DMS53 treated with DMSO at 0.1 percent for 48 hours (cell line): Measurements from ENCODE around the gene MARK3.
"Not testable (repeated sequence)": the region's sequence is repeated elsewhere in the genome, so short reads cannot be mapped to it uniquely, and the experiment has no call there.

Experiments
- DNase-seq: peaks from one replicate; lab custom pipeline; 2025; ENCODE audit not compliant: unreplicated experiment; lab: John Stamatoyannopoulos, UW

Gene MARK3

DNA sequence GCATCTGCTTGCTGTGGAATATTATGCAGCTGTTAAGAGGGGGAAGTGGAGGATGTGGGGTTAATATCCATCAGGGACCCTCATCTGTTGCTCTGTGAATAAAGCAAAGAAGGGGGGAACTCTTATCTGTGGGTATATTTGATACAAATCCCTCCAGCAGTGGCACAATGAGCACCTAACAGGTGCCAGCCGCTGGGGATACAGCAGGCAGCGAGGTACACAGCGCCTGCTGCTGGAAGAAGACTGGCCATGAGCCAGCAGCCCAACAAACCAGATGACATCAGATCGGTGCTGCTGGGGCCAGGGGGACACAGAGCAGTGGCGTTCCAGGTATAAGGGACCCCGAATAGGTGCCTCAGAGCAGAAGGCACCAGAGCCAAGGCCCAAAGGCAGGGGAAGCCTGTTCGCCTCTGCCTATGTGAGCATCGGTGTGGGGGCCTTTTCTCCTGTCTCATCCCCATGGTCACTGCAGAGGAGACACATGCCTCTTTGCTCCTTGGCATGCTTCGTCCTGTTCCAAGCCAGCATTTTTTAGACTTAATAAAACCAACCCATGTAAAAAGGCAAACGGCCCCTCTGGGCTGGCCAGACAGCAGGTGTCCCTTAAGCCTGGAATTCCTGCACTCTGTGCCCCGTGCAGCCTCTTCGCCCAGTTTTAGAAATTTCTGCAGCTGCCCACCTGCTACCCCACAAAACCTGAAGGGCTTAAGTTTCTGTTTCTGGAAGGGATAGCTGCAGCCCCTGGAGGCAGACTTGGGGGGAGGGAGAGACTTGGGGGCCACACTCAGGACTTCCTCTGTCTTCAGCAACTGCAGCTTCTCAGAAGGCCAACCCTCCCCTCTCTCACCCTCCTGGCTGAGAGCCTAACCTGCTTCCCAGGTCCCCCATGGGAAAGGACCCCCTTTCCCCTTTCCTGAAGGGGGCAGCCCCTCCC lies 139.1 kb downstream of the MARK3 start:
- no peak for DNase-seq

DNA sequence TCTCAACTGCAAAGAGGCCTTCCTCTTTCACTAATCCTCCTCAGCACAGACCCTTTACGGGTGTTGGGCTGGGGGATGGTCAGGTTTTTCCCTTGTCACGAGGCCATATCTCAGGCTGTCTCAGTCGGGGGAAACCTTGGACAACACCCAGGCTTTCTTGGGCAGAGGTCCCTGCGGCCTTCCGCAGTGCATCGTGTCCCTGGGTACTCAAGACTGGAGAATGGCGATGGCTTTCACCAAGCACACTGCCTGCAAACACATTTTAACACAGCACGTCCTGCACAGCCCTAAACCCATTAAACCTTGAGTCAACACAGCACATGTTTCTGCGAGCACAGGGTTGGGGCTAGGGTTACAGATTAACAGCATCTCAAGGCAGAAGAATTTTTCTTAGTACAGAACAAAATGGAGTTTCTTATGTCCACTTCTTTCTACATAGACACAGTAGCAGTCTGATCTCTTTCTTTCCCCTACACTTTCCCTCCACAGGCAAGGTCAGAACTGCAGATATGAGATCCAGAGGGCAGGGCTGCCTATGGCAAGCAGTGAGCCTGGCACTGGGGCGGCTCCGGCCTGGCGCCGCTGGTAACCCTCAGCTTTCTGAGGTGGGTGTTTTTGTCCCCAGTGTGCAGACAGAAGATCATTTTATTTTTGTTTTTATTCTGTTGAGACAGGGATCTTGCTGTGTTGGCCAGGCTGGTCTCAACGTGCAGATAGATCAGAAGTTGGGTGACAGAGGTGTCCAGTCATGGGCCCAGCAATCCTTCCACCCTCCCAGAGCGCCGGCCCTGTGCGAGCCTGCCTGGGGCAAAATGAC lies 140.4 kb downstream of the MARK3 start:
- DNase-seq, result not testable (repeated sequence)

DNA sequence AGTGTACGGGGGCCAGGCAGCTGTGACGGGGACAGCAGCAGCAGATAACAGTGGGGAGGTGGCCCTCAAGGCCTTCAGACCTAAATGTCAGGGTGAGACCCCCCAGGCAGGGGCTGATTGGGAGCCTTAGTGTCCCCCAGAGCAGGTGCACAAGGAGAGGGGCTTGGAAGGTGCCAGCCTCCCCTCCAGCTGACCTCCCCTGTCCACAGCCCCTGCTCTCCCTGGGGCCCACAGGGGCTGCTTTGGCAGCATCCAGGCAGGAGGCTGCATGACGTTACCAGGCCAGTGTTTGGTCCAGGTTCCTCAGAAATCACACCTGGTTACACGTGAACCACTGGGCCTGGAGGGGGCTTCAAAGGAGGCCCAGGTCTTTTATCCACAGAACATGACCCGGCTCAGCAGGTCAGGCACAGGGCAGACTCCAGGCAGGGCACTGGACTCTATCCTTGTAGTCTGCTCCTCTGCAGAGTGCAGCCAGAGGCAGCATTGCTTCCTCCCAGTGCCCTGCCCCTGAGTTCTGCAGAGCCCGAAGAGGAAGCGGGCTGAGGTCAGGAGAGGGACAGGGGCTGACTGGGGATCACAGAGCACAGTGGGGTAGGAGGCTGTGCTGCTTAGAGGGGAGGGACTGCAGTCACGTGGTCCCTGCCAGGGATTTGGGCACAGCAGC lies 141.2 kb downstream of the MARK3 start:
- DNase-seq, result no peak

DNA sequence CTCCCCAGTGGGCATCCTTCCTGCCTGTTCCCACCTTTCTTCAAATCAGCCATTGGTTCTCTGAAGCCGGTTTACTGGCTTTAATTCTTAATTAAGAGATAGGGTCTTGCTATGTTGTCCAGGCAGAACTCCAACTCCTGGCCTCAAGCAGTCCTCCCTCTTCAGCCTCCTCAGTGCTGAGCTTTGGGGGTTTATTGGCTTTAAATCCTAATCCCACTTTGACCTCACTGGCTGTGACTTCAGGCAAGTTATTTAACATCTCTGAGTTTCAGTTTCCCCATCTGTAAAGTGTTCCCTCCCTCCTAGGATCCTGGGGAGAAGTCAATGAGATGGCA lies 141.7 kb downstream of the MARK3 start:
- no peak for DNase-seq

DNA sequence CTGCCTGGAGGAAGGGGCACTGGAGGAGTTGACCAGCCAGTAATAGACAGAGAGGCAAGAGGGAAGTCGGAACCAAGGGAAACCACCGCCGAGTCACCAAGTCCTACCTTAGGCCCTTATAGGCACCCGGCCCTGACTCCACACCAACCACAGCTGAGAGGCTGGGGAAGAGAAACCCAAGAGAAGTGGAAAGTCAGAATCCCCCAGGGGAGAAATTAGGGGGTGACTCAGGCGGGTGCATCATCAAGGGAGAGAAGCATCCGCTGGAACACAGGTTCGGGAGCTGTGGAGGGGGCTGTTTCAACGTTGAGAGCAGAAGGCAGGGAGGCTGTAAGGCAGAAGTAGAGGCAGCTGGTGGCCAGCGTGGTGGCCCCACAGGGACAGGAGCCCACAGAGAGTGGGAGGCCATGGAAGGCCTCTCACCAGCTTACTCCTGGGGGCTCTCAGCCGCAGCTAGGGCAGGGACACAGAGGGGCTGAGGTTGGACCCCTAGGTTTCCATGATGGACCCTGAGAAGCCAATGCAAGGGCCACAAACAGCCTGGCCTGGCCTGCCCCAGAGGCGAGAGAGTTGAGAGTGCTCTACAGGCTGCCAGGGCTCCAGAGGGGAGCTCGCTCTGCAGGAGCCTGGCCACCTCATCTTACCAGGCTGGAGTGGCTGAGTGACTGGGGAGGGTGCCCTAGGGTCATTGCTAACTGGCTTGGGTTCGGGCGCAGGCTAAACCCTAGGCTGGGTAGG lies 142.4 kb downstream of the MARK3 start:
- no peak for DNase-seq

DNA sequence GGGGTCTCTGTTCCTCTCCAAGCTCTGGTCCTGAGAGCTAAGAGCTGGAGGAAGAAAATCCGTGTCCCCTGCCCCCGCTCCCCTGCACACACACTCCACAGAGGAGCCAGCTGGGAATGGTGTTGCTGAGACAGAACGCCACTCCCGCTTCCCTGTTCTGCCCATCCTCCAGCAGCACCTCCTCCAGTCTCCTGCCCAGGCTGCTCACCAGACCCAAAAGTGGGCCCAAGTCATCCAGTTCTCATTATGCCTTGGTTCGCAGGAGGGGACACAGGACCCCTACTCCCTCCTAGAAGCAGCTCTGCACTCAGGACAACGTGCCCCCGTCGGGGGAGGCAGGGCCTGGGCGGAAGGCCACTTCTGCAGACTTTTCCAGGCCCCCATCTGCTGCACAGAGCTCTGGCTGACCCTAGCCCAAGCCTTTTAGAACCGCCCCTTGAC lies 143.0 kb downstream of the MARK3 start:
- no peak for DNase-seq

DNA sequence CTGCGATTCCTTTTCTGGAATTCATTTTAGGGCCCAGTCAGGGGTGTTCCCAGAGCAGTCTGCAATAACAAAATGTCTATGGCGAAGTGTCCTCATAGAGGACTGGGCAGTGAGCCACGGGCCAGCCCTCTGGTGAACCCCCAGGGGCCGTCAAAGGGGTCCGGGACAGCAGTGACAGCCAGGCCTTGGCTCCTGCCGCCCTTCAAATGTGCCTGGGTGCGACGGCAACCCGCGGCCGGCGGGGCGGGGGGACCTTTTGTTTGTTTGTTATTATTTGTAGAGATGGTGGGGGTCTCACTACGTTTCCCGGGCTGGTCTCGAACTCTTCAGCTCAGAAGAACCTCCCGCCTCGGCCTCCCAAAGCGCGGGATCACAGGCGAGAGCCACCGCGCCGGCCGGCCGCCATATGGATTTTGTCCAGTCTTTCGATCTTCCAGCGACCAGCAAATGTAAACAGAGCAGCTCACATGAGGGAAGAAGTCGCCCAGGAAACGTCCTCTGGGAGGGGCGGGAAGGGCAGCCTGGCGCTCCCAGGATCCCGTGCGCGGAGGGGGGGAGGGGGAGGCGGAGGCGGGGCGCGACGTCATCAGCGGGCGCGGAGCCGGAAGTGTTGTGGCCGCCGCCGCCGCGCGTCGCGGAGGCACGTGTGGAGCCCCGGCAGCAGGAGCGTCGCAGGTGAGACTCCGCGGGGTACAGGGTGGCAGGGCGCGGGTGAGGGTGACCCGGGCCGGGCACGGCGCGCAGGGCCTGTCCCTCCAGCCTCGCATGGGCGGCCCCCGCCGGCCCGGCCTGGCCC lies 143.6 kb downstream of the MARK3 start, which contains the start of gene TRMT61A:
Gene TRMT61A (plus strand): TSS at position 610 of the 796 bp plus-strand sequence. CDS start 783 bp downstream, outside the sequence.
- peak; percentile 73 for DNase-seq

DNA sequence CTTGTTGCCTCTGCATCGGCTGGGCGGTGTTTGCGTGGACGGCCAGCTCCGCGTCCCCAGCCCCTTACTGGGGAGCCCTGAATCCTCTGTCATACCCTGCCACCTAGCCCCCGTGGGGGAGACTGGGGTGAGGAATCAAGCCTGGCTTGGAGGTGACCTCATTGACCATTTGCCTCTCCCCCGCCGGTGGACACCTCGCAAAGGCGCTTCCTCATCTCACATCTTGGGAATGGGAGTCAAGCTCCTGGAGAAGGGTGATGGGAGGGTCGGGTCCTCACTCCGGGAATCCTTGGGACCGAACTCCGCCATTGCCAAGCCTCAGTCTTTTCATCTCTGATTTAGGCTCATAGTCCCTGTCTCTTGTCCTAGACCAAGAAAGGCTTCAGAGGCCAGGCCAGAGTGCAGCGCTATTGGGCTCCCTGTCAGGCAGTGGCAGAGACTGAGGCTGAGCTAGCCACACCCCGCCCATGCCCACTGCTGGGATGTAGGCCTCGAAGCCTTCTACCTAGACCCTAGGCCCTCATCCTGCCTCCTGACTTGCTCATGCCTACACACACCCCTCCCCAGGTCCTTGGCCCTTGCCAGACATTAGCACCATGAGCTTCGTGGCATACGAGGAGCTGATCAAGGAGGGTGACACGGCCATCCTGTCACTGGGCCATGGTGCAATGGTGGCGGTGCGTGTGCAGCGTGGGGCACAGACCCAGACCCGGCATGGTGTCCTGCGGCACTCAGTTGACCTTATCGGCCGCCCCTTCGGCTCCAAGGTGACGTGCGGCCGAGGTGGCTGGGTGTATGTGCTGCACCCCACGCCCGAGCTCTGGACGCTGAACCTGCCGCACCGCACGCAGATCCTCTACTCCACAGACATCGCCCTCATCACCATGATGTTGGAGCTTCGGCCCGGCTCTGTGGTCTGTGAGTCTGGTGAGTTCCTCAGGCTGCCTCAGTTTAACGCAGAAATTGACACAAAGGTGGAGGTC lies 144.5 kb downstream of the MARK3 start:
- DNase-seq, result no peak

DNA sequence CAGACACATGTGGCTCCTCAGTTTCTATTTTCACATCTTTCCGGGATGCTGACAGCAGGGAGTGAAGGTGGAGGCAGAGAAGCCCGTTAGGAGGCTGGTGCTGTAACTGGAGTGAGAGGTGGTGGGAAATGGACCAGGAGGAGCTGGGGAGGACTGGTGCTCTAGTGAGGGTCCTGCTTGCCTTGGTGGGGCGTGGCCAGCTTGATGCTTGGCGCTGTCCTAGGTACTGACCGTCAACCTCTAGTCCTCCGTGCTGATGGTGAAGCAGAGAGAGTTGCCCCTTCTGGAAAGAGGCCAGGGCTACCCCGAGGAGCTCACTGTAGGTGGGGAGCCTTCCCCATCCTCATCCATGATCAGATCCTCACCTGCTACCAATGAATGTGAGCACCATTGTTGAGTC lies 145.2 kb downstream of the MARK3 start:
- no peak for DNase-seq

DNA sequence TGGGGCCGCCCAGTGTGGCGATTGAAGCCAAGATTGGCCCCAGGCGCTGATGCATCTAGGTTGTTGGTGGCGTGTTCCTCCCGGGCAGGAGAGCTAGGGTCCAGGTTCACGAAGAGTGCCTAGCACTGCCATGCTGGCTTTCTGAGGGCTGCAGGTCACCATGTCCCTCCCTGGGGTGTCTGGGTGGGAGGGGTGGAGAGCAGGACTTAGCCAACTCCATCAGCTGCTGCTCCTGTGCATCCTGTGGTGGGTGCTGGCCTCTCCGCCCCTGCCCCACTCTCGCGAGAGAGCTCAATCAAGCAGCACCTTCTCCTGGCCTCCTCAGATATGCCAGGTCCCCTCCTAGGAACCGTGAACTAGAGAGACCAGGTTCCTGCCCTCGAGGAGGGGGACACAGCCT lies 145.6 kb downstream of the MARK3 start:
- DNase-seq, result no peak

DNA sequence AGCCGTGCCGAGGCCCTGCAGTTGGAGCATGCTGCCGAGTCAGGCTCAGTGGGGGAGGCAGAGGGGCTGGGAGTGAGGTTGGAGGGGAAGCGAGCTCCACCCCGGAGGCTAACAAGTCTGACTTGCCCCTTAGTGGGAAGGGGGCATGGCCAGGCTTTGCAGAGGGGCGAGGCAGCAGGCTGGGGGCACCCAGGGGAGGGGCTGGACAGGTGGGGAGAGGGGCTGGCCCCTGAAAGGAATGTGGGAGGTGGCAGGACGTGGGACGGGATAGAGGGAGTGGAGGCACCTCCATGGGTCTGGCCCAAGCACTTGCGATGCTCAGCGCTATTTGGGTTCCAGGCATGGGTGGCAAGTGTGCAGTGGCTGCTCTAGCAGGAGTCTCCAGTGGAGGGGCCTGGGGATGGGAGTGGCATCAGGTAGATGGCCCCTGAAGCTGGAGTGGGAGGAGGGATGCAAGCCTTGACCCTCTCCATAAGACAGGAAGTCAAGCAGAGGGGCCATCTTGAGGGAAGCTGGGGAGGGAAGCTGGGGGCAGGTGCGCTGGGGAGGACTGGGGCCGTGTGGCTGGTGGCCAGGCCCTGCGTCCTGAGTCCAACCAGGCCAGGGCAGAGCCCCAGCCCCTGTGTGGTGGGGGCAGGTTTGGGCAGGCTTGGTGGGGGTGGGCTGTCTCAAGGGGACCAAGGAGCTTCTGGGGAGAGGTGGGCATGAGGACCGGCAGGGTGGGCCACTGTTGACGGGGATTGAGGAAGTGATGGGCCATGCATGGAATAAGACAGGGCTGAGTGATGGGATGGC lies 146.4 kb downstream of the MARK3 start:
- no peak for DNase-seq

DNA sequence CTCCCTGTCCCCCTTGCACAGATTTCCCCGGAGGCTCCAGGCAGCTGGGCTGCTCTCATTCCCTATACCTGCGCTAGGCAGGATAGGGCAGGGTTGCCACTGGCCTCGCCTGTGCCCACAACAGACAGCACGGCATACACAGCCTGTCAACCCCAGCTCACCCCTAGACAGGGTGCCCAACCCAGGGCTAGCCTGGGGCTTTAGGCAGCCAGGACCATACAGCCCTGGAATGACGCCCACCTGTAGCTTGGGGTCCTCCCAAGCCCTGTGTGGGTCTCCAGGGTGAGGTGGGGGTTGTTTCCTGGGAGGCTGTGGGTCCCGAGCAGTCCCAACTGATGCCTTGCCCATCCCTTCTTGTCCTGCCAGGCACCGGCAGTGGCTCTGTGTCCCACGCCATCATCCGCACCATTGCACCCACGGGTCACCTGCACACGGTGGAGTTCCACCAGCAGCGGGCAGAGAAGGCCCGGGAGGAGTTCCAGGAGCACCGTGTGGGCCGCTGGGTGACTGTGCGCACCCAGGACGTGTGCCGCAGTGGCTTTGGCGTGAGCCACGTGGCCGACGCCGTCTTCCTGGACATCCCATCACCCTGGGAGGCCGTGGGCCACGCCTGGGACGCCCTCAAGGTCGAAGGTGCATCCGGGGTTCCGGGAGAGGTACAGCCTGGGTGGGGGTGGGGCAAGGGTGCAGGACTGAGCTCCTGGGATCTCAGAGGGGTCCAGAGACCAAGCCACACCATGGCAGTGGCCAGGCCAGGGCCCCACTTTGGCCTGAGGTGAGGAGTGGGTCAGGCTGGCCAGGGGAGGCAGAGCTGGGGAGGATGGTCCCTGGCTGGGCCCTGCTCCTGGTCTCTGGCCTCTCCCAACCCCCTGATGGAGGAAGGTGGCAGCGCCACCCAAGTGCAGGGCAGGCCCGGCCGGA lies 147.3 kb downstream of the MARK3 start:
- no peak for DNase-seq

DNA sequence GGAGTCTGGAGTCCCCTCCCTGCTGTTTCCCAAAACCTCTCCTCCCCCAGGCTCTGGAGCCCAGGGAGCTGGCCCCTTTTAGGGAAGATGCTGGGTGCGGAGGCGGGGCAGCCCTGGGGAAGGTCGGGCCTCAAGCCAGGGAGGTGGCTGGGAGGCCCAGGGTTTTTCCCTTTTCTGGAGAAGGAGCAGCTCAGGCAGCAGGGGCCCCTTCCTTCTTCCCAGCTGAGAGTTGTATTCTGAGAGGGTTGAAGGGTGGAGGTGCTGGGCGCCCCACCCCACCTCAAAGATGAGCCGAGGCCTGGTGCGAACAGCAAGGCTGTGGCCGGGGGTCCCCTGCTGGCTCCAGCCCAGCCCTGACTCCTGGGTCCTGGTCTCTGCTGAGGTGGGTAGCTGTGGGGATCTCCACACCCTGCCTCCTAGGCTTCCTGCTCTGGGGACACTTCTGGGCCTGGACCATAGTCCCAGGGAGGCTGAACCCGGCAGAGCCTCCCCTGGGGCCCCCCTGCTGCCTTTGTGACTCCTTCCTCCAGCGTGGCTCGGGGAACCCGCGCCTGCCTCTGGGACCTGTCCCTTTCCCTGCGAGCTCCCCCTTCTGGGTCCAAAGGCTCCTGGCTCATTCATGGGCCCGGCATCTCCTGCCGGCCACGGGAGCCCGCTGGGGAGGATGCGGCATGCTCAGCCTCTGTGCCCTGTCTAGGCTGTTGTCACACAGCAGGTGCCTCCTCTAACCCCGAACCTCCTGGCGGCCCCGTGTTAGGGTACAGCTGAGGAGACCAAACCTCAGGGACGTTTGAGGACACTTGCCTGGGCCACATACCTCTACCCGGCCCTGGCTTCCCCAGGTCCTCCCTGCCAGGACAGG lies 148.2 kb downstream of the MARK3 start:
- no peak for DNase-seq

DNA sequence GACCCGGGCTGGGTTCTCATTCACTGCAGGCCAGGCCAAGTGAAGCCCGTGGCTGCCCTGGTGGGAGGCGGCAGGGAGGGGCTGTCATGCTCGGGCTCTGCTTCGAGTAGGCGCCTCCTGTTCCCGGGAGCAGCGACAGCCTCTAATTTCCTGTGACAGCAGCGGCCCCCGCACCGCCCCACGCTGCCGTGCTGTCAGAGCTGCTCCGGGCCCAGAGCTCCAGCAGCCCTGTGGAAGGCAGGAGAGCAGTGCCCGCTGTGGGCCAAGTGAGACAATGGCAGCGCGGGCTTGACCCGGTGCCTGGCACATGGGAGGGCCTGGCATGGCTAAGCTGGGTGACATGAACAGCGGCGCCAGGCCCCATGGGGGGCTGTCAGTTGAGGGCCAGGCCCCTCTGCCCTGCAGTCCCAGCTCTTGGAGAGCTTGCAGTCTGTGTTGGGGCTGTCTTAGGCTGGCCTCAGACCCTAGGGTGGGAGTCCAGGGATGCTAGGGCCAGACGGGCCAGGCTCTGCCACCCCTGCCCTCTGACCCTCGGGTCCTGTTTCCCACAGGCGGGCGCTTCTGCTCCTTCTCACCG lies 148.9 kb downstream of the MARK3 start:
- DNase-seq, result no peak

DNA sequence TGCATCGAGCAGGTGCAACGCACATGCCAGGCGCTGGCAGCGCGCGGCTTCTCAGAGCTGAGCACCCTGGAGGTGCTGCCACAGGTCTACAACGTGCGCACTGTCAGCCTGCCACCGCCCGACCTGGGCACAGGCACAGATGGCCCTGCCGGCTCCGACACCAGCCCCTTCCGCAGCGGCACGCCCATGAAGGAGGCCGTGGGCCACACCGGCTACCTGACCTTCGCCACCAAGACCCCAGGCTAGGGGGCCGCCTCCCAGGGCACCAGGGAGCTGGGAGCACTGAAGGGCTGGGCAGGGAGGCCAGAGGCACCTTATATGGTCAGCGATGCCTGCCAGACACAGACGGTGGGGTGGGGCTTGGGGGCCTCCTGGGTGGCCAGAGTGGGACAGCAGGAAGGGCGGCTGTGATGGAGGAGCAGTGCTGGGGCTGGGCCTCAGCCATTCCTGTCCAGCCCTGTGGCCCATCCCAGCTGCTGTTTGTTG lies 149.4 kb downstream of the MARK3 start:
- no peak for DNase-seq
